Mucosa of descending colon (tissue), 3 donors: ENCODE results near the gene ODF2. TPM values are rescaled to one million over a fixed set of nuclear protein-coding genes. Genes with fewer than 3 reads are reported as not detected.

Experiments used
- ATAC-seq: fragments of 200-7000 bp; cut with Tn5 transposase; one replicate; pipeline ENCODE4 v1.9.1; 2020; ENCODE audit warnings: mild to moderate bottlenecking, moderate library complexity
- DNase-seq, 3 donors: peaks; one replicate each; pipeline ENCODE4 v3.0.0-alpha.2; 2020
- H3K36me3 ChIP-seq: fragments of 200-600 bp; one replicate; pipeline ENCODE4 v1.8.0; 2021; ENCODE audit warnings: low read depth, mild to moderate bottlenecking
- H3K4me1 ChIP-seq: fragments of 200-600 bp; one replicate; pipeline ENCODE4 v1.8.0; 2021; ENCODE audit warnings: low read depth, mild to moderate bottlenecking
- H3K4me3 ChIP-seq: fragments of 200-600 bp; one replicate; pipeline ENCODE4 v1.8.0; 2021; ENCODE audit warnings: mild to moderate bottlenecking
- H3K9me3 ChIP-seq: fragments of 200-600 bp; one replicate; pipeline ENCODE4 v1.8.0; 2021; ENCODE audit warnings: mild to moderate bottlenecking
- CTCF ChIP-seq: fragments of 200-600 bp; IDR thresholded peaks from one replicate; pipeline ENCODE4 v1.8.0; 2022; ENCODE audit warnings: antibody characterized with exemption, mild to moderate bottlenecking
- intact Hi-C, 2 donors: fragments of 100-400 bp; cut with DNase I in 1 of 2; cut with micrococcal nuclease in 1 of 2; formaldehyde crosslinking; loops; one replicate each; pipeline versions ENCODE4 v1.11.0 to v1.11.1; 2022; cut with DNase I, micrococcal nuclease
- total RNA-seq, 3 donors: library from RNA; stranded (reverse); fragmentation: NEBNext Ultra II Directional in 2 of 3; extraction: Animal tissue kit (Norgen Biotek cat#: 25700) in 2 of 3; gene quantifications; one replicate each; pipeline versions ENCODE4 v1.2.1 to v1.2.4, GENCODE V29; 2021 to 2023
- donor health status: DM: no; HTN: no; CAD: no; lungs with moderate emphysema.
- donor health status: DM: no; HTN: no; CAD: no.
- donor health status: DM: no; HTN: yes; CAD: no.

ODF2 gene
- total RNA-seq, 3 donors from 2014 or later = 17.1 to 26.1 (median 19.4) TPM

DNA sequence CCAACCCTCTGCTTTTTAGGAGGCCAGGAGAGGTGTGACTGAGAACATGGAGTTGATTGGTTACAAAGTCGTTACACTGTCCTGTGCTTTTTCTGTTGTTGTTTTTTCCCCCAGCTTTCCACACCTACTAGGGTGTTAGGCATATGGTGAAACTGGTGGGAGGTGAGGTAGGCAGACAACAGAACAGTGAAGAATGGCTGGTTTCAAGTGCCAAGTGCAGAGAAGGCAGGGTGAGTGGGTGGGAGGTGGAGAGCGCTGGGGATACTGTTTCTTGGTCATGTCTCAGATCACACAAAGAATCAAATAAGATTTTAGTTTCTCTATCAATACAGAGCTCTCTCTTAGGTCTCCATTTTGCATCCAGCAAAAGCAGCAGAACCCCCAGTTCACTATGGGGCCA lies 94.4 kb downstream of the ODF2 start:
- H3K9me3 ChIP-seq = no peaks in the 10 kb centered on the region
- H3K36me3 ChIP-seq = no peaks in the 10 kb centered on the region
- no peak overlapping the region for H3K4me3 ChIP-seq
- intact Hi-C loops = no loop called here
- no peak for TF ChIP-seq CTCF
- H3K4me1 ChIP-seq = peaks cover 17% of the 10 kb centered on the region
- ATAC-seq (no peak), DNase-seq (no peak)

Other genes starting within 250 kb of the ODF2 start
- gene GOLGA2, start 180.0 kb upstream of the ODF2 start, total RNA-seq = 100 to 1,000 TPM in 1 of 3 donors, 10 to 100 TPM in 2; 90.3 to 118 (median 96.5) TPM
- gene SWI5, start 179.7 kb upstream of the ODF2 start, total RNA-seq = 10 to 100 TPM; 10.6 to 13.8 (median 11.5) TPM
- 10 to 100 TPM; 18.8 to 27.5 (median 24.3) TPM for gene TRUB2, start 133.6 kb upstream of the ODF2 start, total RNA-seq
- 10 to 100 TPM; 43.2 to 63.9 (median 59.1) TPM for gene COQ4, start 133.2 kb upstream of the ODF2 start, total RNA-seq
- 10 to 100 TPM; 36.5 to 46.8 (median 39.9) TPM for gene SLC27A4, start 115.5 kb upstream of the ODF2 start, total RNA-seq
- gene URM1, start 84.6 kb upstream of the ODF2 start, total RNA-seq = 10 to 100 TPM; 49.3 to 57.9 (median 51.8) TPM
- 10 to 100 TPM in 2 of 3 donors, 1 to 10 TPM in 1; 4.1 to 20.9 (median 11.5) TPM for gene CERCAM, start 35.1 kb upstream of the ODF2 start, total RNA-seq
- 10 to 100 TPM; 25.7 to 35.0 (median 28.0) TPM for gene GLE1, start 48.7 kb downstream of the ODF2 start, total RNA-seq
- 100 to 1,000 TPM; 235 to 322 (median 321) TPM for gene SPTAN1, start 96.6 kb downstream of the ODF2 start, total RNA-seq
- 10 to 100 TPM; 36.7 to 46.3 (median 43.7) TPM for gene DYNC2I2, start 200.8 kb downstream of the ODF2 start, total RNA-seq
- 100 to 1,000 TPM; 174 to 272 (median 212) TPM for gene SET, start 233.2 kb downstream of the ODF2 start, total RNA-seq
- gene PKN3, start 246.5 kb downstream of the ODF2 start, total RNA-seq = 1 to 10 TPM; 2.5 to 4.9 (median 3.8) TPM